SK-N-SH (cell line): ENCODE data around the gene NPFFR2. TPM values are rescaled to one million over a fixed set of nuclear protein-coding genes. Genes with fewer than 3 reads are reported as not detected.
A peak's percentile ranks its signal among the peaks of the same experiment; 100 is the strongest.

ENCODE experiments used
- CTCF ChIA-PET: fragments of 300-600, 350-600 bp; formaldehyde crosslinking; extraction: SDS; loops from one replicate; lab custom pipeline; 2021; lab: Yijun Ruan, JAX
- POLR2A ChIA-PET: fragments of 350-600 bp; sonication (Branson Sonifier 250); formaldehyde crosslinking; extraction: SDS; loops from one replicate; lab custom pipeline; 2020; ENCODE audit warnings: antibody characterized with exemption, inconsistent platforms; lab: Yijun Ruan, JAX
- DNase-seq: peaks from one replicate; pipeline ENCODE4 v3.0.0; 2012
- H2AFZ ChIP-seq: fragments of 200-600 bp; sonication (generic); 2 replicates; pipeline ENCODE4 v1.8.1; 2016; ENCODE audit warnings: antibody characterized with exemption, mild to moderate bottlenecking, low read depth
- H3F3A ChIP-seq: fragments of 200-600 bp; sonication (generic); replicated peaks from 2 replicates; pipeline ENCODE3; 2016; ENCODE audit warnings: antibody characterized with exemption, mild to moderate bottlenecking; ENCODE audit not compliant: insufficient read depth
- H3K27ac ChIP-seq, 2 experiments: fragments of 200-500 bp in 1 of 2; fragments of 200-600 bp in 1 of 2; sonication (Bioruptor generic) in 1 of 2; sonication (generic), shearing (Covaris generic) in 1 of 2; 2 replicates each; pipeline versions ENCODE4 v1.5.1 to v1.6.1; 2014 to 2016; ENCODE audit warnings: low read depth in 2 of 2, inconsistent platforms in 1 of 2, low read length in 1 of 2, mild to moderate bottlenecking in 1 of 2, mixed read lengths in 1 of 2
- H3K27me3 ChIP-seq: fragments of 200-600 bp; sonication (generic), shearing (Covaris generic); 2 replicates; pipeline ENCODE4 v1.6.1; 2016; ENCODE audit warnings: mixed run types; ENCODE audit not compliant: insufficient read depth
- H3K36me3 ChIP-seq, 2 experiments: fragments of 200-500 bp in 1 of 2; fragments of 200-600 bp in 1 of 2; sonication (Bioruptor generic) in 1 of 2; sonication (generic) in 1 of 2; replicated peaks in 1 of 2; 2 replicates each; pipeline versions ENCODE3 to v1.5.1; 2014 to 2016; ENCODE audit warnings: low read length in 1 of 2, mild to moderate bottlenecking in 1 of 2; ENCODE audit not compliant: insufficient read depth in 2 of 2, control insufficient read depth in 1 of 2
- H3K4me1 ChIP-seq, 2 experiments: fragments of 200-500 bp in 1 of 2; fragments of 200-600 bp in 1 of 2; sonication (Bioruptor generic) in 1 of 2; sonication (generic), shearing (Covaris generic) in 1 of 2; 2 replicates each; pipeline versions ENCODE4 v1.5.1 to v1.6.1; 2014 to 2016; ENCODE audit warnings: low read depth in 1 of 2, low read length in 1 of 2, mixed run types in 1 of 2; ENCODE audit not compliant: insufficient read depth in 2 of 2, control insufficient read depth in 1 of 2
- H3K4me2 ChIP-seq: fragments of 200-600 bp; sonication (generic), shearing (Covaris generic); 2 replicates; pipeline ENCODE4 v1.6.1; 2017; ENCODE audit warnings: mixed run types
- H3K4me3 ChIP-seq, 2 experiments: fragments of 200-500 bp in 1 of 2; fragments of 200-600 bp in 1 of 2; sonication (Bioruptor generic) in 1 of 2; sonication (generic), shearing (Covaris generic) in 1 of 2; 2 replicates each; pipeline versions ENCODE4 v1.5.1 to v1.8.1; 2014 to 2016; ENCODE audit warnings: low read depth in 2 of 2, inconsistent platforms in 1 of 2, low read length in 1 of 2, mild to moderate bottlenecking in 1 of 2, mixed read lengths in 1 of 2, moderate library complexity in 1 of 2
- H3K79me2 ChIP-seq: fragments of 200-600 bp; sonication (generic); 2 replicates; pipeline ENCODE4 v1.8.1; 2017; ENCODE audit warnings: mild to moderate bottlenecking; ENCODE audit not compliant: insufficient read depth
- H3K9ac ChIP-seq: fragments of 200-600 bp; sonication (generic); 2 replicates; pipeline ENCODE4 v1.6.1; 2017; ENCODE audit warnings: mixed run types
- H3K9me2 ChIP-seq: fragments of 200-600 bp; sonication (generic); 2 replicates; pipeline ENCODE4 v1.6.1; 2017; ENCODE audit warnings: mixed run types
- H3K9me3 ChIP-seq: fragments of 200-600 bp; sonication (generic); 2 replicates; pipeline ENCODE4 v1.6.1; 2017; ENCODE audit warnings: mixed run types, mild to moderate bottlenecking, moderate library complexity
- H4K20me1 ChIP-seq: fragments of 200-600 bp; sonication (generic); 2 replicates; pipeline ENCODE4 v1.6.1; 2017; ENCODE audit warnings: mild to moderate bottlenecking, mixed run types; ENCODE audit not compliant: insufficient read depth
- CHD2 ChIP-seq: fragments of 150-350 bp; IDR thresholded peaks from 2 replicates; pipeline ENCODE4 v1.6.1; 2018; ENCODE audit warnings: low read length; ENCODE audit not compliant: partially characterized antibody
- NFIC ChIP-seq: IDR thresholded peaks from 2 replicates; pipeline ENCODE4 v1.4.0; 2012; ENCODE audit warnings: borderline replicate concordance
- NRF1 ChIP-seq: IDR thresholded peaks from 2 replicates; pipeline ENCODE4 v1.6.1; 2012; ENCODE audit warnings: low read depth, mild to moderate bottlenecking, low read length
- POLR2AphosphoS5 ChIP-seq: IDR thresholded peaks from 2 replicates; pipeline ENCODE4 v1.6.1; 2012; ENCODE audit warnings: low read depth, low read length
- RXRA ChIP-seq: IDR thresholded peaks from 2 replicates; pipeline ENCODE4 v1.4.0; 2012; ENCODE audit warnings: low read depth, mild to moderate bottlenecking, borderline replicate concordance
- SIN3A ChIP-seq: IDR thresholded peaks from 2 replicates; pipeline ENCODE4 v1.6.1; 2012; ENCODE audit warnings: low read depth, mild to moderate bottlenecking, low read length, moderate library complexity, borderline replicate concordance
- TAF1 ChIP-seq: IDR thresholded peaks from 2 replicates; pipeline ENCODE4 v1.6.1; 2012; ENCODE audit warnings: low read depth, mild to moderate bottlenecking, low read length, moderate library complexity, borderline replicate concordance
- WGBS: methylation state at CpG from one replicate; pipeline ENCODE4 v1.1.6; 2017; ENCODE audit warnings: low lambda C conversion rate; 5-methylcytosine and 5-hydroxymethylcytosine counted together
- polyA plus RNA-seq, 3 experiments: library from polyadenylated mRNA; depleted of rRNA; stranded (reverse); fragments of >200 nt; gene quantifications; 2 replicates each; pipeline ENCODE4 v1.2.3, GENCODE V29; 2012
- TF ChIP-seq, protein P1 (sequence below): IDR thresholded peaks from 2 replicates; pipeline ENCODE4; 2012
- TF ChIP-seq, protein P2 (sequence below): fragments of 200-600 bp; sonication (generic); IDR thresholded peaks from 2 replicates; pipeline ENCODE4 v1.6.1; 2017; ENCODE audit warnings: antibody characterized with exemption, mild to moderate bottlenecking, moderate library complexity
- TF ChIP-seq, protein P3 (sequence below): IDR thresholded peaks from 2 replicates; pipeline ENCODE4 v1.4.0; 2012; ENCODE audit warnings: low read depth

The NPFFR2 gene
- polyA plus RNA-seq, 1 of the 3 experiments (the other 2 are of a cell fraction) = 6.2 TPM

DNA sequence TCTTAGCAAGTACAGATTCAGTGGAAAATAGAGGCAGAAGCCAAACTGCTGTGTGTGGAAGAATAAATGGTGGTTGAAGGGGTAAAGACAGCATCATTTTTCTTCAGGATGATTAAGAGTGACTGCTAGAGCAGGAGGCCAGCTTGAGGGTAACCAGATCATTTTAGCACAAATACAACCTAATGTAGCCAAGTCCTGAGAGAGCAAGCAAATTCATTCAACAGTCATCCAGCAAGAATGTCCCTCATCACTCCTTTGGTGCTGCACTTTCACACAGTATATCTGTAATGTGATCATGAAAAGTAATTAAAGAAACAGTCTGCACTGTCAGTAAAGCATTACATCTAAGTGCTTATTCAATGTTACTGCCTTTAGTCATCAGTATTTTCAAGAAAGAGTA, 44.8 kb downstream of the NPFFR2 start:
- TF ChIP-seq, protein P1, sequence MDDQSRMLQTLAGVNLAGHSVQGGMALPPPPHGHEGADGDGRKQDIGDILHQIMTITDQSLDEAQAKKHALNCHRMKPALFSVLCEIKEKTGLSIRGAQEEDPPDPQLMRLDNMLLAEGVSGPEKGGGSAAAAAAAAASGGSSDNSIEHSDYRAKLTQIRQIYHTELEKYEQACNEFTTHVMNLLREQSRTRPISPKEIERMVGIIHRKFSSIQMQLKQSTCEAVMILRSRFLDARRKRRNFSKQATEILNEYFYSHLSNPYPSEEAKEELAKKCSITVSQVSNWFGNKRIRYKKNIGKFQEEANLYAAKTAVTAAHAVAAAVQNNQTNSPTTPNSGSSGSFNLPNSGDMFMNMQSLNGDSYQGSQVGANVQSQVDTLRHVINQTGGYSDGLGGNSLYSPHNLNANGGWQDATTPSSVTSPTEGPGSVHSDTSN = peak; percentile 59
- TF ChIP-seq POLR2AphosphoS5 (no peak), RXRA (no peak)
- TF ChIP-seq, all 33 proteins: peak for 1
- Histone ChIP-seq H3K9me3 (no peaks in the 10 kb centered on the region), H3K27me3 (no peaks in the 10 kb centered on the region), H3K9me2 (no peaks in the 10 kb centered on the region), H4K20me1 (no peaks in the 10 kb centered on the region), H3K4me1 (no peaks in the 10 kb centered on the region), H3F3A (no peaks in the 10 kb centered on the region), H3K79me2 (no peaks in the 10 kb centered on the region), H3K27ac (peak overlapping the region in 1 of 2 experiments; percentile 27; a peak in 1 of 4 replicates), H3K9ac (no peak overlapping the region), H2AFZ (no peak overlapping the region), H3K36me3 (no peaks in the 10 kb centered on the region), H3K4me3 (no peak overlapping the region), H3K4me2 (no peak overlapping the region)
- DNase-seq = no peak
- ChIA-PET POLR2A (no interaction called here), CTCF (no interaction called here)

DNA sequence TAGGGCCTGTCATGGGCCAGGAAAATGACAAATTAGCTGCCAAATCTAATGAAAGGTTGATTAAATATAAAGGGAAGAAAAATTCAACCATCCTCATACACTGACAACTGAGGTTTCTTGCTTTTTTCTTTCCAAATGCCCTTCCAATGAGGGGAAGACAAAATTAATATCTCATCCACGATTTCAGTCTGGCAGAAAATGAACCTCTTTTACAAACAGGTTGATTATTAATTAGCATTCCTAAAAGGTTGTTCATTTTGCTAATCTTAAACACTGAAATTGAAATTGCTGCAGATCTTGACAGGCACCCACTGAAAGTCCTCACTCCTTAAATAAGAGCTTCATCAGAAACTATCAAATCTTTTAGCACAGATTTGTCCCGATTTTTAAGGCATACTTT, 45.5 kb downstream of the NPFFR2 start:
- Histone ChIP-seq H3K9me2 (no peaks in the 10 kb centered on the region), H3K36me3 (no peaks in the 10 kb centered on the region), H3K4me3 (no peak overlapping the region), H3K4me1 (no peaks in the 10 kb centered on the region), H3K79me2 (no peaks in the 10 kb centered on the region), H3K27ac (no peak overlapping the region), H3K4me2 (no peak overlapping the region), H3F3A (no peaks in the 10 kb centered on the region), H4K20me1 (no peaks in the 10 kb centered on the region), H3K9ac (no peak overlapping the region), H3K27me3 (no peaks in the 10 kb centered on the region), H3K9me3 (no peaks in the 10 kb centered on the region), H2AFZ (no peak overlapping the region)
- no peak for TF ChIP-seq CHD2
- TF ChIP-seq NFIC = no peak
- no peak for TF ChIP-seq SIN3A
- TF ChIP-seq NRF1 = no peak
- TF ChIP-seq, protein P2, sequence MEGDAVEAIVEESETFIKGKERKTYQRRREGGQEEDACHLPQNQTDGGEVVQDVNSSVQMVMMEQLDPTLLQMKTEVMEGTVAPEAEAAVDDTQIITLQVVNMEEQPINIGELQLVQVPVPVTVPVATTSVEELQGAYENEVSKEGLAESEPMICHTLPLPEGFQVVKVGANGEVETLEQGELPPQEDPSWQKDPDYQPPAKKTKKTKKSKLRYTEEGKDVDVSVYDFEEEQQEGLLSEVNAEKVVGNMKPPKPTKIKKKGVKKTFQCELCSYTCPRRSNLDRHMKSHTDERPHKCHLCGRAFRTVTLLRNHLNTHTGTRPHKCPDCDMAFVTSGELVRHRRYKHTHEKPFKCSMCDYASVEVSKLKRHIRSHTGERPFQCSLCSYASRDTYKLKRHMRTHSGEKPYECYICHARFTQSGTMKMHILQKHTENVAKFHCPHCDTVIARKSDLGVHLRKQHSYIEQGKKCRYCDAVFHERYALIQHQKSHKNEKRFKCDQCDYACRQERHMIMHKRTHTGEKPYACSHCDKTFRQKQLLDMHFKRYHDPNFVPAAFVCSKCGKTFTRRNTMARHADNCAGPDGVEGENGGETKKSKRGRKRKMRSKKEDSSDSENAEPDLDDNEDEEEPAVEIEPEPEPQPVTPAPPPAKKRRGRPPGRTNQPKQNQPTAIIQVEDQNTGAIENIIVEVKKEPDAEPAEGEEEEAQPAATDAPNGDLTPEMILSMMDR = no peak
- no peak for TF ChIP-seq TAF1
- TF ChIP-seq, protein P3, sequence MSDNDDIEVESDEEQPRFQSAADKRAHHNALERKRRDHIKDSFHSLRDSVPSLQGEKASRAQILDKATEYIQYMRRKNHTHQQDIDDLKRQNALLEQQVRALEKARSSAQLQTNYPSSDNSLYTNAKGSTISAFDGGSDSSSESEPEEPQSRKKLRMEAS = no peak
- CTCF ChIA-PET = interaction anchor here (1.3 kb wide), 1 partner anchor 18 kb away, joined by 3 read pairs; no protein-coding TSS in a partner anchor
- POLR2A ChIA-PET = no interaction called here
- 24% methylated on average over 2 of the region's 2 CpGs for WGBS
- DNase-seq = no peak
